Fibroblast of the aortic adventitia (primary cell): ENCODE data around the gene UTP25. TPM values are rescaled to one million over a fixed set of nuclear protein-coding genes. Genes with fewer than 3 reads are reported as not detected.

Experiments used
- DNase-seq: peaks from one replicate; pipeline ENCODE4 v3.0.0-alpha.2; 2010; ENCODE audit warnings: low read depth
- H3K4me3 ChIP-seq: 2 replicates; pipeline ENCODE4 v1.5.1; 2011; ENCODE audit warnings: low read depth, mild to moderate bottlenecking, control low read depth, low read length, moderate library complexity
- total RNA-seq: library from RNA; depleted of rRNA; stranded (reverse); fragments of >200 nt; gene quantifications from 2 replicates; pipeline ENCODE4 v1.2.3, GENCODE V29; 2012; ENCODE audit warnings: low replicate concordance
- TF ChIP-seq, protein P1 (sequence below): IDR thresholded peaks from 2 replicates; pipeline ENCODE4 v1.5.1; 2011; ENCODE audit warnings: mild to moderate bottlenecking, low read length, control low read depth, inconsistent platforms; ENCODE audit not compliant: insufficient read depth

The UTP25 gene
- total RNA-seq, 1 donor, result 32.6 TPM

- H3K4me3 ChIP-seq, result no peak overlapping the region
- TF ChIP-seq, protein P1, sequence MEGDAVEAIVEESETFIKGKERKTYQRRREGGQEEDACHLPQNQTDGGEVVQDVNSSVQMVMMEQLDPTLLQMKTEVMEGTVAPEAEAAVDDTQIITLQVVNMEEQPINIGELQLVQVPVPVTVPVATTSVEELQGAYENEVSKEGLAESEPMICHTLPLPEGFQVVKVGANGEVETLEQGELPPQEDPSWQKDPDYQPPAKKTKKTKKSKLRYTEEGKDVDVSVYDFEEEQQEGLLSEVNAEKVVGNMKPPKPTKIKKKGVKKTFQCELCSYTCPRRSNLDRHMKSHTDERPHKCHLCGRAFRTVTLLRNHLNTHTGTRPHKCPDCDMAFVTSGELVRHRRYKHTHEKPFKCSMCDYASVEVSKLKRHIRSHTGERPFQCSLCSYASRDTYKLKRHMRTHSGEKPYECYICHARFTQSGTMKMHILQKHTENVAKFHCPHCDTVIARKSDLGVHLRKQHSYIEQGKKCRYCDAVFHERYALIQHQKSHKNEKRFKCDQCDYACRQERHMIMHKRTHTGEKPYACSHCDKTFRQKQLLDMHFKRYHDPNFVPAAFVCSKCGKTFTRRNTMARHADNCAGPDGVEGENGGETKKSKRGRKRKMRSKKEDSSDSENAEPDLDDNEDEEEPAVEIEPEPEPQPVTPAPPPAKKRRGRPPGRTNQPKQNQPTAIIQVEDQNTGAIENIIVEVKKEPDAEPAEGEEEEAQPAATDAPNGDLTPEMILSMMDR, result no peak
- peak; percentile 68 for DNase-seq
These were observed 26.6 kb upstream of the UTP25 start for GRCh38 chr1:209800984-209801834.

DNA sequence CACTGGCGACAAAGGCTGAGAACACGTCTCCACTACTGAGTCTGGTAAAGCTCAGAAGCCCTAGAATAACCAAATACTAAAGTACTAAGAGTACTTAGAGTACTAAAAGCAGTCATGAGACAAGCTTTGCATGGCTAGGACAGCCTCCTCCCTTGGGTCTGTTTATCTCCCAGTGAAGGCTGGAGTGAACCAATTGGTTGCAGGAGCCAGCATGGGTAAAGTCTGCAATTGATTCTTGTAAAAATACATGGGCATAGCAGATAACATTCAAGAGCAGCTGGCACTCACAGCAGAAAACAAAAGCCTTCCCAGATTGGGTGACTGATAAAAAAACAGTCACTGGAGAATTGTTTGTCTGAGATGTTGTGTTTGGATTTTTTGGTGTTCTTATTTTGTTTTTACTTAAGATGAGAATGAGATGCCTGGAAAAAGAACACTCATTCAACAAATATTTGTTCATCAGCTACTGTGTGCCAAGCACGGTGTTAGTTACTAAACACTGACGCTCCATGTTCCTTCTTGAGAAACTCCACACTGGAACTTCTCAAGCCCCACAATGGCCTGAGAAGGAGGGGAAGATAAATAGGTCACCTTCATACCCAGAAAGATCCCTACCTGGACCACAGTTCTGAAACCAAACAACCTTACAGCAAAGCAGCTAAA lies 25.5 kb upstream of the UTP25 start:
- H3K4me3 ChIP-seq, result no peak overlapping the region
- DNase-seq, result peak; percentile 31
- TF ChIP-seq, protein P1, result no peak

- TF ChIP-seq, protein P1, result no peak
- no peak for DNase-seq
- no peak overlapping the region for H3K4me3 ChIP-seq
These were observed 25.0 kb upstream of the UTP25 start for GRCh38 chr1:209802780-209803152.

DNA sequence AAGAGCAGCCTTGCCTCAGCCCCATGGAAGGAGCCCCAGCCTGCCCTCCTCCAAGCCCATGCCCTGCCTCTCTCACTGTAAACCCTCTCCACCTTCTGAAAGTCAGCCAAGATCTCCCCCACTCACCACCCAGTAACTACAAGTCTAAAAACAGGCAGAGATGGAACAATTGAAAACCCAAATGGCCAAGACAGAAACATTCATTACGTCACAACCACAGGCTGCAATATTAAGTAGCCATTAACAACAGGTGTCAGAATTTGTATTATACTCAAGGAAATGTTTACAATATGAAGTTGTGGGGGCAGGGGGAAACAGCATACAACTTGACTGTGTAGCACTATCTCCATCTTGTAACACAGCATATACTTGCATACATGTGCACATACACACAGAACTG lies 24.2 kb upstream of the UTP25 start:
- H3K4me3 ChIP-seq, result no peak overlapping the region
- no peak for DNase-seq
- TF ChIP-seq, protein P1, result no peak

DNA sequence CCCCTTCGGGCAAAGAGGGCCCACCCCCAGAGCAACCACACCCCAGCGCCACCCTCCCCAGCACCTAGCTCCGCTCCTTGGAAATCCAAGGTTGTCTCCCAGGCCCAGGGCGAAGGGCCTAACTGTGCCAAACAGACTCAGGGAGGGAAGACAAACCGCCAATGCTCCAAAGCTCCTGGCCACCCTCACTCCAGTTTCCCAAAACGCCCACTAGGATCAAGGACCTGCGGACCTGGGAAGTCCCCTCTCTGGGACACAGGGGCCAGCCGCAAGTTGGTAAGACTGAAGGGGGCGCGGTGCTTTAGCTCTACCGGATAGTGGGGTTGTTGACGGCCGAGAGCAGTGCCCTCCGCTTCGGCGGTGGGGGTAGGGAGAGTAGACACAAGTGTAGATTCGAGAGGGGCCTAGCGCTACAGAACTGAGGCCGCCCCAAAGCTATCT lies 22.4 kb upstream of the UTP25 start:
- H3K4me3 ChIP-seq, result peak overlapping the region; percentile 53
- no peak for DNase-seq
- TF ChIP-seq, protein P1, result no peak

GRCh38 chr1:209805875-209806760 lies 21.7 kb upstream of the UTP25 start, which contains the start of gene IRF6:
IRF6 (minus strand) TSS chr1:209806142; CDS start chr1:209801413, 4,729 bp downstream.
- peak within 1 kb of the TSS; percentile 53 for H3K4me3 ChIP-seq
- peak; percentile 59 for DNase-seq
- TF ChIP-seq, protein P1, result no peak
